ENCODE results near the gene TMEM232.

Gene TMEM232

DNA sequence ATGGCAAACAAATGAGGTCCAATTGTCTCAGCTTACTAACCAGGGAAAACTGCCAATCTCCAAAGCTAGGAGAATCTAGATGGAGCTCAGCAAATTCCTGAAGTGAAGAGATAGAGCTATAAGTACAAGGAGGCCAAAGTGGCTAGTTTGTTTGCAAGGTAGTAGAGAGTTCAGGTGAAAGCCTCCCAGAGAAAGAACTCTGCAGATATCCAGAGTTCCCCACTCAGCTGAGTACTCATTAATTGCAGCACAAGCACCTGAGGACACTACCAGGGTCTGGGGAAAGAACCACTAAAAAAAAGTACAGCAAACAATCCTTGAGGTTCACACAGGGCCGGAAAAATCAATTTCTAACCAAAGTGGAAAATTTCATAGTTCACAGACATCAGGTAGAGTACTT, 250.9 kb downstream of the TMEM232 start:
- DNase-seq (ENCODE audit: low read depth), result no peak
- TF ChIP-seq, protein P1, sequence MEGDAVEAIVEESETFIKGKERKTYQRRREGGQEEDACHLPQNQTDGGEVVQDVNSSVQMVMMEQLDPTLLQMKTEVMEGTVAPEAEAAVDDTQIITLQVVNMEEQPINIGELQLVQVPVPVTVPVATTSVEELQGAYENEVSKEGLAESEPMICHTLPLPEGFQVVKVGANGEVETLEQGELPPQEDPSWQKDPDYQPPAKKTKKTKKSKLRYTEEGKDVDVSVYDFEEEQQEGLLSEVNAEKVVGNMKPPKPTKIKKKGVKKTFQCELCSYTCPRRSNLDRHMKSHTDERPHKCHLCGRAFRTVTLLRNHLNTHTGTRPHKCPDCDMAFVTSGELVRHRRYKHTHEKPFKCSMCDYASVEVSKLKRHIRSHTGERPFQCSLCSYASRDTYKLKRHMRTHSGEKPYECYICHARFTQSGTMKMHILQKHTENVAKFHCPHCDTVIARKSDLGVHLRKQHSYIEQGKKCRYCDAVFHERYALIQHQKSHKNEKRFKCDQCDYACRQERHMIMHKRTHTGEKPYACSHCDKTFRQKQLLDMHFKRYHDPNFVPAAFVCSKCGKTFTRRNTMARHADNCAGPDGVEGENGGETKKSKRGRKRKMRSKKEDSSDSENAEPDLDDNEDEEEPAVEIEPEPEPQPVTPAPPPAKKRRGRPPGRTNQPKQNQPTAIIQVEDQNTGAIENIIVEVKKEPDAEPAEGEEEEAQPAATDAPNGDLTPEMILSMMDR (IDR thresholded peaks at IDR 0.05; ENCODE audit: low read length, missing control alignments), result no peak
- no peak overlapping the region for H3K4me3 ChIP-seq (replicated peaks; ENCODE audit: low read depth, low read length)

DNA sequence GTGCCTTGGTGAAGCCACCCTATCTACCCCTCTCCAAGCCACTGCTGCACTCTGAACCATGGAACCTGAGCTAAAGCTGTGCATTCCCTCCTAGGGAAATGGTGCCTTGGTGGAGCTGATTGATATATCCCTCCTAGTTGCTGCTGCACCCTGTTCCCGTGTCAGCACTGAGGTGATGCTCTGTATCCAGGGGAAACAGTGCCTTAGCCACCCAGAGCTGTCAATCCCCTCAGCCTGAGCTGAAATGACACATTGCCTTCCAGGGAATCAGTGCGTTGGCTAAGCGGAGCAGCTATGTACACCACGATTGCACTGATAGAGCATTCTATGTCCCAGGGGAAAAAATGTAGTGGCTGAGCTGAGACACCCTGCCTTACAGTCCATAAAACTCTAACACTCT, 257.0 kb downstream of the TMEM232 start:
- TF ChIP-seq, protein P1 (IDR thresholded peaks at IDR 0.05; ENCODE audit: low read length, missing control alignments), result no peak
- H3K4me3 ChIP-seq (replicated peaks; ENCODE audit: low read depth, low read length), result no peak overlapping the region
- DNase-seq (ENCODE audit: low read depth), result no peak

DNA sequence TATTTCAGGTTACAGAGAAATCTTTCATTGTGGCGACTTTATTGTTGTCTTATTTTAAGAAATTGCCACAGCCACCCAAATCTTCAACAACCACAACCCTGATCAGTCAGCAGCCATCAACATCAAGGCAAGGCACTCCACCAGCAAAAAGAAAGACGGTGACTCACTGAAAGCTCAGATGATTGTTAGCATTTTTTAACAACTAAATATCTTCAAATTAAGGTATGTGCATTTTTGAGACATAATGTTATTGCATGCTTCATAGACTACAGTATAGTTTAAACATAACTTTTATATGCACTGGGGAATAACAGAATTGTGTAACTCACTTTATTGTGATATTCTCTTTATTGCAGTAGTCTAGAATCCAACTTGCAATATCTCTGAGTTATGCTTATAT, 263.4 kb downstream of the TMEM232 start:
- DNase-seq (ENCODE audit: low read depth), result no peak
- TF ChIP-seq, protein P1 (IDR thresholded peaks at IDR 0.05; ENCODE audit: low read length, missing control alignments), result no peak
- H3K4me3 ChIP-seq (replicated peaks; ENCODE audit: low read depth, low read length), result no peak overlapping the region

DNA sequence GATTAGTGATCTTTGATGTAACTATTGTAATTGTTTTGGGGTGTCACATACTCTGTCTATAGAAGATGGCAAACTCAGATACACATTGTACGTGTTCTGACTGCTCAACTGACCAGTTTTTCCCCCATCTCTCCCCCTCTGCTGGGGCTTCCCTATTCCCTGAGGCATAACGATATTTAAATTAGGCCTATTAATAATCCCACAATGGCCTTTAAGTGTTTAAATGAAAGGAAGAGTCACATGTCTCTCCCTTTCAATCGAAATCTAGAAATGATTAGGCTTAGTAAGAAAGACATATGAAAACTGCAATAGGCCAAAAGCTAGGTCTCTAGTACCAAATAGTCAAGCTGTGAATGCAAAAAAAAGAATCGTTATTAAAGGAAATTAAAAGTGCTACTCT, 265.6 kb downstream of the TMEM232 start:
- no peak overlapping the region for H3K4me3 ChIP-seq (replicated peaks; ENCODE audit: low read depth, low read length)
- TF ChIP-seq, protein P1 (IDR thresholded peaks at IDR 0.05; ENCODE audit: low read length, missing control alignments), result no peak
- no peak for DNase-seq (ENCODE audit: low read depth)

DNA sequence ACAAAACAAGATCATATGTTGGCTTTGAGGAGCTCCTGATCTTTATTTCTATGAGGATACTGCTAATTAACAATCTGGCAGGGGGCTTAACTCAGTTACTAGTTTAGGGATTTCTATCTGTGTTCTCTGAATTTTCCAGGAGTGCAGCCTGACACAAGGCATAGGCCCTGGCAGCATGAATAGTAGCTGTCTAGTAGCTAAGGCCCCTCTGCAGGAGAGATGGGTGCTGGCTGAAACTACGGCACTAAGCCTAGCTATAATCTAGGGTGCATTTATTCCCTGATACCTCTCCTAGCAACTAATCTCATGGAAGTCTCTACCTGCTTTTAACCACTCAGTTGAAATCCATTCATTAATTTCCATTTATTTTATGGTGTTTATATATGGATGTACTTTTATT, 268.2 kb downstream of the TMEM232 start:
- no peak for DNase-seq (ENCODE audit: low read depth)
- TF ChIP-seq, protein P1 (IDR thresholded peaks at IDR 0.05; ENCODE audit: low read length, missing control alignments), result no peak
- no peak overlapping the region for H3K4me3 ChIP-seq (replicated peaks; ENCODE audit: low read depth, low read length)

DNA sequence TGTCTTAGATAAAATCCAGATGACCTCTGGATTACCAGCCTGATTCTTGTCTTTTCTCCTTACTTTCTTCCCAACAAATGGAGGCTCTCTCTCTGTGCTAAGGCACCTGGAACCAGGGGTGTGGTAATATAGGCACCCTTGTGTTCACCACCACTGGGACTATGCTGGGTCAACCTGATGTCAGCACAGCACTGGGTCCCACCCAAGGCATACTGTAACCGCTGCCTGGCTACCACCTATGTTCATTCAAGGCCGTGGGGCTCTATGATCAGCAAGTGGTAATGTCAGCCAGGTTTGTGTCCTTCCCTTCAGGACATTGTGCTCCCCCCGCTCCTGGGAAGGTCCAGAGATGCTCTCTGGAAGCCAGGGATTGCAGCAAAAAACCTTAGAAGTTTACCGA, 283.6 kb downstream of the TMEM232 start:
- DNase-seq (ENCODE audit: low read depth), result no peak
- TF ChIP-seq, protein P1 (IDR thresholded peaks at IDR 0.05; ENCODE audit: low read length, missing control alignments), result no peak
- no peak overlapping the region for H3K4me3 ChIP-seq (replicated peaks; ENCODE audit: low read depth, low read length)

DNA sequence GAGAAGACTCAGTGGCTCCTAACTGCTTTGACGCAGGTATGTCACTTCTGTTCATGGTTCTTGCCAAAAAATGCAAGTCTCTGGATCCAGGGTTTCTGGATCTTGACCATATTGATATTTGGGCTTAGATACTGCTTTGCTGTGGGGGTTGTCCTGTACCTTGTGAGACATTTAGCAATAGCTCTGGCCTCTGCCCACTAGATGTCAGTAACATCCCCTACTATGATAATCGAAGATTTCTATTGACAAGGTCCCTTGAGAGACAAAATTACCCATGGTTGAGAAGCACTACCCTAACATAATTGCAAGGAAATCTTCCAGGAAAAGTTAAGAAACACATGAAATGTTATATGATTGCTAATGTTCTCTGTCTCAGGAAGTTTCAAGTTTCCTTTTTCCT, 285.4 kb downstream of the TMEM232 start:
- no peak overlapping the region for H3K4me3 ChIP-seq (replicated peaks; ENCODE audit: low read depth, low read length)
- TF ChIP-seq, protein P1 (IDR thresholded peaks at IDR 0.05; ENCODE audit: low read length, missing control alignments), result peak; percentile 28
- DNase-seq (ENCODE audit: low read depth), result peak; percentile 44
